ENCODE results near the gene LY6G6C. TPM values are rescaled to one million over a fixed set of nuclear protein-coding genes. Genes with fewer than 3 reads are reported as not detected.

The LY6G6C gene
- total and polyA plus RNA-seq, 2 of the 4 experiments (the other 2 are of a cell fraction): not detected

- Histone ChIP-seq H2BK20ac (ENCODE audit: low read depth, low read length) (0 out of 2 replicates have a peak within 1 kb of the TSS, but pooled peaks have one; percentile 16), H3K27me3 (ENCODE audit: control insufficient read depth, insufficient read depth, low read length) (no peaks in the 10 kb centered on the region), H3K4me3 (ENCODE audit: insufficient read depth, low read depth, low read length) (no peak within 1 kb of the TSS), H2AK5ac (ENCODE audit: low read depth, low read length) (peak within 1 kb of the TSS; percentile 78; the same call in 1 of the 2 replicates), H3K9me1 (ENCODE audit: insufficient read depth, low read length) (peaks cover 6% of the 10 kb centered on the region; the same call in 1 of the 2 replicates), H3K9me3 (ENCODE audit: control insufficient read depth, insufficient read depth, low read length) (no peaks in the 10 kb centered on the region), H3K4me1 (ENCODE audit: control insufficient read depth, insufficient read depth, low read length) (peaks cover 4% of the 10 kb centered on the region; the same call in 1 of the 2 replicates), H3K4me2 (ENCODE audit: low read depth, low read length) (peak within 1 kb of the TSS; percentile 12; the same call in 1 of the 2 replicates), H2AFZ (replicated peaks; ENCODE audit: low read length, poor library complexity) (no peak within 1 kb of the TSS), H3K18ac (ENCODE audit: low read depth, low read length) (no peak within 1 kb of the TSS), H2BK15ac (ENCODE audit: low read depth, low read length) (no peak within 1 kb of the TSS), H3K23ac (ENCODE audit: low read depth, low read length) (no peak within 1 kb of the TSS), H4K20me1 (ENCODE audit: insufficient read depth, low read length) (peaks cover 6% of the 10 kb centered on the region), H3K4ac (ENCODE audit: low read depth, low read length) (peak within 1 kb of the TSS; percentile 60), H4K8ac (ENCODE audit: low read depth in 2 of 2, low read length in 2 of 2) (no peak within 1 kb of the TSS), H4K91ac (ENCODE audit: insufficient read depth, low read depth, low read length) (no peak within 1 kb of the TSS), H3K14ac (replicated peaks; ENCODE audit: low read depth, low read length) (0 out of 2 replicates have a peak within 1 kb of the TSS, but pooled peaks have one; percentile 8), H3K36me3 (ENCODE audit: control insufficient read depth, insufficient read depth, low read length) (peaks cover 55% of the 10 kb centered on the region), H4K5ac (ENCODE audit: low read depth, low read length) (no peak within 1 kb of the TSS), H2BK5ac (ENCODE audit: low read depth, low read length, poor library complexity, severe bottlenecking) (peak within 1 kb of the TSS; percentile 32), H2BK120ac (ENCODE audit: low read depth, low read length) (no peak within 1 kb of the TSS), H3K27ac (ENCODE audit: insufficient read depth, low read length) (peak within 1 kb of the TSS; percentile 34; the same call in 1 of the 2 replicates), H3K79me1 (ENCODE audit: low read depth in 1 of 2, low read length in 2 of 2) (peaks cover 13 to 62% of the 10 kb centered on the region in 2 experiments), H3K56ac (ENCODE audit: extremely low read depth, insufficient read depth, low read length) (no peak within 1 kb of the TSS), H3K9ac (ENCODE audit: low read depth, low read length) (no peak within 1 kb of the TSS), H2AK9ac (replicated peaks; ENCODE audit: low read depth, low read length, poor library complexity) (peak within 1 kb of the TSS; percentile 87)
- ChIA-PET CTCF (no interaction called here), POLR2A (ENCODE audit: unreplicated experiment) (no interaction called here)
- in situ Hi-C loops (cut with MboI; ENCODE audit: low sequenced_read_pairs): no loop called here
- dilution Hi-C loops (cut with HindIII; ENCODE audit: low sequenced_read_pairs, unreplicated experiment): no loop called here
- 63% methylated on average over 2 of the region's 8 CpGs; no CpG with 5 or more reads in 1 of the 2 experiments for WGBS, 2 experiments (ENCODE audit: extremely low coverage in 2 of 2, insufficient read length in 1 of 2)
- no TSS peak for BruUV-seq (replicated peaks)
- ATAC-seq (ENCODE audit: low read depth): no peak
- no peak for TF ChIP-seq NFE2L2 (IDR thresholded peaks at IDR 0.05; ENCODE audit: low read depth, low read length)
- no peak for TF ChIP-seq RAD21 (IDR thresholded peaks at IDR 0.05; ENCODE audit: low read length)
- TF ChIP-seq USF2 (IDR thresholded peaks at IDR 0.05; ENCODE audit: low read depth, low read length): no peak
- no peak for TF ChIP-seq CHD1 (IDR thresholded peaks at IDR 0.05; ENCODE audit: low read depth, low read length)
- TF ChIP-seq SMC3 (IDR thresholded peaks at IDR 0.05; ENCODE audit: low read depth, low read length): no peak
- no peak for TF ChIP-seq RFX5 (IDR thresholded peaks at IDR 0.05; ENCODE audit: low read depth, low read length)
- TF ChIP-seq MAZ (IDR thresholded peaks at IDR 0.05; ENCODE audit: borderline replicate concordance, low read depth, low read length): no peak
- no peak for TF ChIP-seq BHLHE40 (IDR thresholded peaks at IDR 0.05; ENCODE audit: low read depth, low read length)
- TF ChIP-seq RCOR1 (IDR thresholded peaks at IDR 0.05; ENCODE audit: insufficient replicate concordance, low read length): no peak
- no peak for TF ChIP-seq CEBPB (IDR thresholded peaks at IDR 0.05; ENCODE audit: low read depth, low read length)
- TF ChIP-seq FOS (IDR thresholded peaks at IDR 0.05; ENCODE audit: low read depth, low read length): no peak
- no peak for TF ChIP-seq CTCF (conservative IDR thresholded peaks at IDR 0.05; ENCODE audit: low read depth, low read length)
- no peak for TF ChIP-seq ELK1 (IDR thresholded peaks at IDR 0.05; ENCODE audit: borderline replicate concordance, low read depth, low read length)
- TF ChIP-seq POLR2A (IDR thresholded peaks at IDR 0.05; ENCODE audit: low read depth, low read length): no peak
- TF ChIP-seq MXI1 (IDR thresholded peaks at IDR 0.05; ENCODE audit: borderline replicate concordance, low read depth, low read length): no peak
- TF ChIP-seq MAFK (IDR thresholded peaks at IDR 0.05; ENCODE audit: low read depth, low read length): no peak
- no peak for DNase-seq
- intact Hi-C loops (cut with micrococcal nuclease): no loop called here
These were observed 51.9 kb downstream of the LY6G6C start, which contains the start of gene LY6G5B for GRCh38 chr6:31669676-31670075. Gene LY6G5B, plus strand, starts transcription at chr6:31669976. Its CDS starts 975 bp downstream, at chr6:31670951.
